M059J (cell line): Measurements from ENCODE around the gene HRH2. TPM values are rescaled to one million over a fixed set of nuclear protein-coding genes. Genes with fewer than 3 reads are reported as not detected.
"Not testable (repeated sequence)": the region's sequence is repeated elsewhere in the genome, so short reads cannot be mapped to it uniquely, and the experiment has no call there.

Experiments used
- DNase-seq: peaks from one replicate; pipeline ENCODE4 v3.0.0-alpha.2; 2012; ENCODE audit warnings: low read depth
- total RNA-seq: library from RNA; depleted of rRNA; stranded (reverse); fragments of >200 nt; shearing (Covaris generic); gene quantifications from 2 replicates; pipeline ENCODE4 v1.2.3, GENCODE V29; 2014

Gene HRH2
- total RNA-seq, 1 experiment from 2014 or later = 0.20 TPM

DNA sequence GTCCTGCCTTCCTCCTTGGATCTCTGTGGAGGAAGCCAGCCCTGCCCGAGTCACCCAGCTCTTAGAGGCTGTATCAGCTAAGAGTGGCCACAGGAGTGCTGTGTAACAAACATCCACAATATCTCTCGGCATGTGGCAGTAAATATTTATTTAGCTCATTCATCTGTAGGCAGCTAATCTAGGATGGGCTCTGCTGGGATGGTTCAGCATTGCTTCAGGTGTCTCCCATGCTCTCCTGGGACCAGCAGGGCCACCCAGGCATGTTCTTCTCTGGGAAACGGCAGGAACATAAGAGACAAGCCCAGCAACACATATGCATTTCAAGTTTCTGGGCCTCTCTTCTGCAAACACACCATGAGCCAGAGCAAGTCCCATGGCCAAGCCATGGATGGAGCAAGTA is 56.1 kb downstream of the HRH2 start:
- no peak for DNase-seq

- DNase-seq = no peak
Observed at GRCh38 chr5:175714479-175715085, 56.7 kb downstream of the HRH2 start.

DNA sequence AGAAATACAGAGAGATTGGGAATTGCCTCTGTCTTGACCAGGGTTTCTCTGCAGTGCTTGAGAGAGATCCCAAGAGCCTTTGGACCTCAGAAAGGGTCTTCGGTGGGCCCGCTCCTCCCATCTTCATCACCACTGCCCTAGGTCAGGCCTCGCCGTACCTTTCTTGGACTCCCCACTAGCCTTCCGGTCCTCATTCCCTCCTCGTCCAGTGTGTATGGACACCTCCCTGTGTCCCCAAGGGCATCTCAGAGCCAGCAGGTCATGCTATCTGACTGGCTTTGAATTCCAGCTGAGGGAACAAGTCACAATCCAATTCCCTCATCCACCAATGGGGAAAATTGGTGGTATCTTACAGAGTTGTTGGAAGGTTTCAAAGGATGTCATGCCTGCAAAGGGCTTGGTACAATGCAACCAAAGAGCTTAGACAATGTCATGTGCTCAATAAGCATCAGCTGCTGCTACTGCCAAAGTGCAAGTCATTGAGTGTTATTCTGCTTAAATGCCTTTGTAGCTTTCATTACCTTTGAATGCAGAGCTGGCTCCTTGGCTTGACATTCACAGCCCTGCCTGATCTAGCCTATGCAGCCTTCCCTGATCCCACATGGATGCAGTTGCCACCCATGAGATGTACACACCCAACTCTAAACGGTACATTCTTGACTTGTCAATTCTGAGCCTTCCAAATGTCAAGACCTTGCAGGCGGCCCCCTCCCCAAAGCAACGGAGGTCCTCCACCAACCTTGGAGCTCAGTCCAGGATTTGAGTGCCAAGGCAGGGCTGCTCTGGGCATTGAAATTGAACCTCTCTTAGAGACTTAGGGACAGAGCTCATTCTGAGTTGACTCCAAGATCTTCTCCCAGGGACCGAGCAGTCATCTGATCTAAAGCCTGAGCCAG is 58.0 kb downstream of the HRH2 start:
- DNase-seq = no peak

DNA sequence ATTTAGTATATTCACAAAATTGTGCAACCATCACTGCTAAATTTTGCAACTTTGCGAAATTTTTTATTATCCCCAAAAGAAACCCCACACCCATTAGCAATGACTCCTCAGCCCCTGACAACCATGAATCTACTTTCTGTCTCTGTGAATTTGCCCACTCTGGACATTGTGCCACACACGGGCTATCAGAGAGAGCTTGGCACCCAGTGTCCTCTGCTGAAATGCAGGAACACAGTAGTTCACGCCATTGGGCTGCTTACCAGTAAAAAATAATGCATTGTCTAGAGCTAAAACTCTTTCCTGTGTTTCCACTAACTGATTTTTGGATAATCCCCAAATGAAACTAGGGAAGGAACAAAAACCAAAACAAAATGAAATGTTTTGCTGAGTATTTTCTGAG is 60.0 kb downstream of the HRH2 start:
- no peak for DNase-seq

- no peak for DNase-seq
Observed at GRCh38 chr5:175718401-175719108, 60.7 kb downstream of the HRH2 start.

- DNase-seq = not testable (repeated sequence)
Observed at GRCh38 chr5:175719109-175719432, 61.2 kb downstream of the HRH2 start.

GRCh38 chr5:175724314-175725275 is 66.7 kb downstream of the HRH2 start:
- DNase-seq = no peak

- no peak for DNase-seq
Observed at GRCh38 chr5:175728316-175728715, 70.4 kb downstream of the HRH2 start.

DNA sequence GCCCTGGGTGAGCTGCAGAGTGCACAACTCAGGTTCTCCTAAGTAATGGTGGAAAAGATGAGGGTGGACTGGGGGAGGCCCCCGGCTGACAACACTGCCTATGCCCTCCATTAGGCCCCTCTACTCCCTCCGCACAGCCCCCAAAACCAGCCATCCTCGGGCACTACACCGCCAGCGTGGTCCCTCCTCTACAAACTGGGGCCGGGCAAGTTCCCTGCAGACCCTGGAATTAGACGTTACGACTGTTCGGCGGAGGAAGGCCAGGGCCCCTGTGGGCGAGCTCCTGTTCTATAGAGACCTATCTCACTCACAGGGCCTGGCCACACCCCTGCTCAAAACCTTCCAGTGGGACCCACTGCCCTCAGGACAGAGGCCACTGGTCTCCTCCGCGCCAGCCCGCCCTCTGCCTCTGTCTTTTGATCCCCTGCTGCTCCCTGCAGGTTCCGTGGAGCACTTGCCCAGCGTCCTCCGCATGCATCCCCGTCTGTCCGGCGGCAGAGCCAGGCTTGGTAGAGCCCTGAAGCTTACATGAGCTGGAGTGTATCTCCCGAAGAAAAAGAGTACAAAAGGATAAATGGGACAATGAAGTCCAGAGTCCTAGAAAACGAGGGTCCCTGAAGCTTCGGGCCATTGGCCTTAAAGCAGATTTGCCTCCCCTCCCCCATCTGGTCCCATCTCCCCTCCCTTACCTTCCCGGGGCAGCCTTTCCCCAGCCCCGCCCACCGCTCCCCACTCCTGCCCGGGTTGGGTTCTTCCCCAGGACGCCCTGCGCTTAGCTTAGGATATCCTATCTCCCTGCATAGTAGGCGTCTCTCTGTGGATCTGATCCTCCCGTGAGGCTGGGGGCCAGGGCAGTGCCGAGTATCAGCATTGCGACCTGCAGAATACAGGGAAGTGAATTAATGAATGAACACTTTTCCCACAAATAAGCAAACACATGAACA is 71.3 kb downstream of the HRH2 start:
- peak; percentile 7 for DNase-seq

DNA sequence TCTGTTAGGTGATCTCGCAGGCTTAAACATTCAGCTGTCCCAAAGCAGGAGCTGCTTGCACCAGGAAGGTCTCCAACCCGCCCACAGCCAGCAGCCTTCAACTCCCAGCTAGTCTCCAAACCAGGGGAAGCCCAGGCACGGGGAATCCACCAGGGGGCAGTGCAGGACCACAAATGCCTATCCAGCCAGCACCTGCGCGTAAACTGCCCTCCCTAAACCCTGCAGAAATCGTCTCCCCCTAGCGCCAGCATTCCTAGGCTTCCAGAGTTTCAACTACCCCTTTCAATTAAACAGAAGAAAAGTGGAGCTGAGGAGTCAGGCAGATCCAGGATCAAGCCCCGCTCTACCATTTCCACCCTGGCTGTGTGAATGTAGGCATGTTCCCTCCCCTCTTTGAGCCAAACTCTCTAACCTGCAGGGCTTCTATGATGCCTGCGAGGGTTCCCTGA is 72.0 kb downstream of the HRH2 start:
- DNase-seq = peak; percentile 80

DNA sequence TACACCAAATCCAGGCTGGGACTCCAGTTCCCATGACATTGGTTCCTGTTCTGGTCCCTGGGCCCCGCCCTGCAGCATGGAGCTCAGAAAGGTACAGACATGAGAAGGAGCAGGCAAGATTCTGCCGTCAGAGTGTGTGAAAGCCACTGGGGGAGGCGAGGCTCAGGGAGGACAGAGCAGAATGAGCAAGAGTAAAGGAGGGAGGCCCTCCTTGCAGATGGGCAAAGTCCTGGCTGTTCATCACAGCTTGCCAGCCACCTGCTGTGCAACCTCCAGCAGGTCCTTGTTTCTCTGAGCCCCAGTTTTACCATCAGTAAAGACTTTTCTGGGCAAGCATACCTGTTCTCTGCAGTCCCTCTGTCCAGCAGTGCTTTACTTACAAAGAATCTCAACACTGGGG is 73.3 kb downstream of the HRH2 start:
- DNase-seq = no peak

GRCh38 chr5:175731756-175732465 is 74.0 kb downstream of the HRH2 start:
- no peak for DNase-seq

DNA sequence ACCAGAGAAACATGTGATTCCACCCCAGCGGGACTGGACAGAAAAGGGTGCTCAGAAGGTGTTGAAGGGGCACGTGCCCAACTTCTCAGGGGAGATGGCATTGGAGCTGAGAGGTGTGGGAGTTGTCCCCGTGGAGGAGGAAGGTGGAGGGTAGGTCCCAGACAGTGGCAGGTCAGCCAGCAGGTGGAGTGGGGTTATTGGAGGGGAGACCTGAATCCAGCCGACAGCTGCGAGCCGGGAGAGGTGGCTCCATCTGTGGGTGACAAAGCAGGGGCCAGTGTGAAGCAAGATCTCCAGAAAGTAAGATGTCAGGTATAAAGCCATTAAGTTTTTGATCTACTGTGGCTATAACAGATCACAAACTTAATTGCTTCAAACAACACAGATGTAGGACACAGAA is 75.1 kb downstream of the HRH2 start:
- DNase-seq = no peak

DNA sequence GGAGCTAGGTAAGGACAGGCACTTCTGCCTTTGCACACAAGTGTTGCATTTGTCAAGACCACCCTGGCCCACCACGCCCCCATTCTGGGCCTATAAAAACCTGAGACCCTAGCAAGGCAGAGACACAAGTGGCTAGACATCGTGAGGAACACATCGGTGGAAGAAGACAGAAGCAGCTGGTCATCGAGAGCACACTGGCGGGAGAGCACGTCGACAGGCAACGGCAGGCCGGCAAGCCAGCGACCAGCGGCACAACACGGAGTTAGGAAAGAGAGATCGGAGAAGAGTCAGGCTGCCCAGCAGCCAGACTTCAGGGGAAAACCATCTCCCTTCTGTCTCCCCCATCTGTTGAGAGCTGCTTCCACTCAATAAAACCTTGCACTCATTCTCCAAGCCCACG is 76.1 kb downstream of the HRH2 start:
- no peak for DNase-seq

DNA sequence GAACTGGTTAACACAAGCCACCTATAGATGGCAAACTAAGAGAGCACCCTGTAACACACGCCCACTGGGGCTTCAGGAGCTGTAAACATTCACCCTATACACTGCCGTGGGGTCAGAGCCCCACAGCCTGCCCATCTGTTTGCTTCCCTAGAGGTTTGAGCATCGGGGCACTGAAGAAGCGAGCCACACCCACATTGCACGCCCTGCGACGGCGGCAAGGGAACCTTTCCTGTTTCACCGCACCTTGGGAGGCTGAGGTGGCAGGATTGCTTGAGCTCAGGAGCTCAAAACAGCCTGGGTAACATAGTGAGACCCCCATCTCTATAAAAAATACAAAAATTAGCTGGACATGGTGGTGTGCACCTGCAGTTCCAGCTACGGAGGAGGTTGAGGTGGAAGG is 76.6 kb downstream of the HRH2 start:
- DNase-seq = no peak

- DNase-seq = no peak
Observed at GRCh38 chr5:175735701-175736100, 77.8 kb downstream of the HRH2 start.

GRCh38 chr5:175736652-175737051 is 78.8 kb downstream of the HRH2 start:
- DNase-seq = no peak

- no peak for DNase-seq
Observed at GRCh38 chr5:175737481-175737880, 79.6 kb downstream of the HRH2 start.

DNA sequence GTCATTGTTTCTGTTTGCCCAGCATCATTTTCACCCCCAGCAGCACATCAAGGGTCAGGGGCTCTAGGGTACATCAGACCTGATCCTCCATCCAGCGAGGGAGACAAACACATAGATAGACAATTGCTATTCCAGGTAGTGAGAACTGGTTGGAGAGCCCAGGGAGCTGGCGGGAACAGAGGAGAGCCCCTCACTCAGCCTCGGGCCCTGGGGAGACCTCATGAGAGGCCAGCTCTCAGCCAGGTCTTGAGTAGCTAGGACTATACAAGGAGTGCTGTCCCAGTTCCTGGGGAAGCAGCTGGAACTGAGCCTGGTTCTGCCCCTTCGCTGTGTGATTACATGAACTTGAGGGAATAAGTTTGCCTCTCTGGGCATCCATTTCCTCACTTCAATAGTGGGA is 80.3 kb downstream of the HRH2 start:
- no peak for DNase-seq

DNA sequence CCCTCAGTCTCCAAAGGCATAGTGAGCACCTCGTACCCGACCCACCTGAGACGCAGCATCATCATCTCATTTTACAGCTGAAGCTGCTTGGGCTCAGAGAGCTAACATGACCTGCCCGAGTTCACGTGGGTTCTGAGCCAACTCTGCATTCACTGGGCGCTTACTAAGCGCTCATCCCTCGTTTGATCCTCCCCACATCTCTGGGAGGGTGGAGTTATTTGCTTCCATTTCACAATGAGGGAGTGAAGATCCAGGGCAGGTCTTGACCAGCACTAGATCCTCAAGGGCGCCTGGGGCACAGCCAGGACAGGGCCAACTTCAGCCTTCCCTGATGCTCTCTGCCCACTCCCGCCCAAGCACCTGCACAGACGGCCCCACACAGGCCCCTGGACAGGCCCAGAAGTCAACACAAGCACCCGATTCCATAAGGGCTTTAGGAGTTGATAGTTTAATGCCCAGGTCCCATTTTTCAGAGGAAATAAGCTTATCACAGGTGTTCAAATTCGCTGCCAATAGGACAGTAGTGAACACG is 80.8 kb downstream of the HRH2 start:
- DNase-seq = no peak
